GM23338 (cell line): ENCODE results near the gene ZNF850.

Experiments used
- CREB1 ChIP-seq: fragments of 250-450 bp; sonication (Bioruptor Pico); IDR thresholded peaks from 2 replicates; pipeline ENCODE4 v1.5.0; 2020; ENCODE audit warnings: low read depth, mild to moderate bottlenecking, moderate library complexity
- ETS1 ChIP-seq: IDR thresholded peaks from 2 replicates; pipeline ENCODE4 v1.6.1; 2016; ENCODE audit warnings: antibody characterized with exemption
- EZH2 ChIP-seq: fragments of 200-600 bp; sonication (generic); IDR thresholded peaks from one replicate; pipeline ENCODE4 v1.8.0; 2017; ENCODE audit warnings: antibody characterized with exemption, mild to moderate bottlenecking, low read depth; ENCODE audit not compliant: unreplicated experiment
- EZH2phosphoT487 ChIP-seq: fragments of 200-600 bp; sonication (generic); IDR thresholded peaks from one replicate; pipeline ENCODE4 v1.8.1; 2018; ENCODE audit warnings: antibody characterized with exemption; ENCODE audit not compliant: unreplicated experiment
- JUNB ChIP-seq: IDR thresholded peaks from one replicate; pipeline ENCODE4 v1.6.1; 2016; ENCODE audit warnings: antibody characterized with exemption; ENCODE audit not compliant: unreplicated experiment
- NANOG ChIP-seq: IDR thresholded peaks from 2 replicates; pipeline ENCODE4 v1.6.1; 2016; ENCODE audit warnings: antibody characterized with exemption, borderline replicate concordance
- POLR2AphosphoS5 ChIP-seq: IDR thresholded peaks from 2 replicates; pipeline ENCODE4 v1.6.1; 2016; ENCODE audit warnings: antibody characterized with exemption, low read depth
- STAT1 ChIP-seq: IDR thresholded peaks from one replicate; pipeline ENCODE4 v1.6.1; 2016; ENCODE audit warnings: antibody characterized with exemption; ENCODE audit not compliant: unreplicated experiment
- ZNF114 ChIP-seq: fragments of 250-450 bp; sonication (Bioruptor Pico); IDR thresholded peaks from 2 replicates; pipeline ENCODE4 v1.5.0; 2020; ENCODE audit warnings: mild to moderate bottlenecking, moderate library complexity
- ZNF331 ChIP-seq: fragments of 250-450 bp; sonication (Bioruptor Pico); IDR thresholded peaks from 2 replicates; pipeline ENCODE4 v1.5.0; 2020; ENCODE audit warnings: low read depth, mild to moderate bottlenecking, moderate library complexity
- TF ChIP-seq, protein P1 (sequence below): IDR thresholded peaks from one replicate; pipeline ENCODE4 v1.6.1; 2018; ENCODE audit warnings: antibody characterized with exemption; ENCODE audit not compliant: unreplicated experiment
- TF ChIP-seq, protein P2 (sequence below), 2 experiments: fragments of 200-600 bp in 1 of 2; sonication (generic) in 1 of 2; conservative IDR thresholded peaks; 2 replicates each; pipeline versions ENCODE4 v1.5.1 to v1.6.1; 2016 to 2017; ENCODE audit warnings: antibody characterized with exemption in 2 of 2, low read depth in 2 of 2, mild to moderate bottlenecking in 2 of 2, moderate library complexity in 1 of 2

- TF ChIP-seq POLR2AphosphoS5: no peak
- no peak for TF ChIP-seq ETS1
- TF ChIP-seq, protein P1, sequence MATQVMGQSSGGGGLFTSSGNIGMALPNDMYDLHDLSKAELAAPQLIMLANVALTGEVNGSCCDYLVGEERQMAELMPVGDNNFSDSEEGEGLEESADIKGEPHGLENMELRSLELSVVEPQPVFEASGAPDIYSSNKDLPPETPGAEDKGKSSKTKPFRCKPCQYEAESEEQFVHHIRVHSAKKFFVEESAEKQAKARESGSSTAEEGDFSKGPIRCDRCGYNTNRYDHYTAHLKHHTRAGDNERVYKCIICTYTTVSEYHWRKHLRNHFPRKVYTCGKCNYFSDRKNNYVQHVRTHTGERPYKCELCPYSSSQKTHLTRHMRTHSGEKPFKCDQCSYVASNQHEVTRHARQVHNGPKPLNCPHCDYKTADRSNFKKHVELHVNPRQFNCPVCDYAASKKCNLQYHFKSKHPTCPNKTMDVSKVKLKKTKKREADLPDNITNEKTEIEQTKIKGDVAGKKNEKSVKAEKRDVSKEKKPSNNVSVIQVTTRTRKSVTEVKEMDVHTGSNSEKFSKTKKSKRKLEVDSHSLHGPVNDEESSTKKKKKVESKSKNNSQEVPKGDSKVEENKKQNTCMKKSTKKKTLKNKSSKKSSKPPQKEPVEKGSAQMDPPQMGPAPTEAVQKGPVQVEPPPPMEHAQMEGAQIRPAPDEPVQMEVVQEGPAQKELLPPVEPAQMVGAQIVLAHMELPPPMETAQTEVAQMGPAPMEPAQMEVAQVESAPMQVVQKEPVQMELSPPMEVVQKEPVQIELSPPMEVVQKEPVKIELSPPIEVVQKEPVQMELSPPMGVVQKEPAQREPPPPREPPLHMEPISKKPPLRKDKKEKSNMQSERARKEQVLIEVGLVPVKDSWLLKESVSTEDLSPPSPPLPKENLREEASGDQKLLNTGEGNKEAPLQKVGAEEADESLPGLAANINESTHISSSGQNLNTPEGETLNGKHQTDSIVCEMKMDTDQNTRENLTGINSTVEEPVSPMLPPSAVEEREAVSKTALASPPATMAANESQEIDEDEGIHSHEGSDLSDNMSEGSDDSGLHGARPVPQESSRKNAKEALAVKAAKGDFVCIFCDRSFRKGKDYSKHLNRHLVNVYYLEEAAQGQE: no peak
- TF ChIP-seq, protein P2, sequence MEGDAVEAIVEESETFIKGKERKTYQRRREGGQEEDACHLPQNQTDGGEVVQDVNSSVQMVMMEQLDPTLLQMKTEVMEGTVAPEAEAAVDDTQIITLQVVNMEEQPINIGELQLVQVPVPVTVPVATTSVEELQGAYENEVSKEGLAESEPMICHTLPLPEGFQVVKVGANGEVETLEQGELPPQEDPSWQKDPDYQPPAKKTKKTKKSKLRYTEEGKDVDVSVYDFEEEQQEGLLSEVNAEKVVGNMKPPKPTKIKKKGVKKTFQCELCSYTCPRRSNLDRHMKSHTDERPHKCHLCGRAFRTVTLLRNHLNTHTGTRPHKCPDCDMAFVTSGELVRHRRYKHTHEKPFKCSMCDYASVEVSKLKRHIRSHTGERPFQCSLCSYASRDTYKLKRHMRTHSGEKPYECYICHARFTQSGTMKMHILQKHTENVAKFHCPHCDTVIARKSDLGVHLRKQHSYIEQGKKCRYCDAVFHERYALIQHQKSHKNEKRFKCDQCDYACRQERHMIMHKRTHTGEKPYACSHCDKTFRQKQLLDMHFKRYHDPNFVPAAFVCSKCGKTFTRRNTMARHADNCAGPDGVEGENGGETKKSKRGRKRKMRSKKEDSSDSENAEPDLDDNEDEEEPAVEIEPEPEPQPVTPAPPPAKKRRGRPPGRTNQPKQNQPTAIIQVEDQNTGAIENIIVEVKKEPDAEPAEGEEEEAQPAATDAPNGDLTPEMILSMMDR (conservative IDR thresholded peaks at IDR 0.05; ENCODE audit: low read depth in 2 of 2): no peak
- no peak for TF ChIP-seq JUNB
- TF ChIP-seq CREB1 (CRISPR knock-in tag): no peak
- TF ChIP-seq ZNF114: no peak
- no peak for TF ChIP-seq EZH2
- TF ChIP-seq ZNF331 (CRISPR knock-in tag): no peak
- no peak for TF ChIP-seq EZH2phosphoT487
- no peak for TF ChIP-seq NANOG
- no peak for TF ChIP-seq STAT1
Measured at GRCh38 chr19:36750066-36750691, 22.4 kb downstream of the ZNF850 start.
